NCI-H2227 treated with DMSO at 0.1 percent for 48 hours (cell line): ENCODE data around the gene EPC1.
"Not testable (repeated sequence)": the region's sequence is repeated elsewhere in the genome, so short reads cannot be mapped to it uniquely, and the experiment has no call there.

Source experiments
- DNase-seq: peaks from one replicate; lab custom pipeline; 2025; lab: John Stamatoyannopoulos, UW

The EPC1 gene

GRCh38 chr10:32271617-32272016 lies 75.3 kb downstream of the EPC1 start:
- no peak for DNase-seq

DNA sequence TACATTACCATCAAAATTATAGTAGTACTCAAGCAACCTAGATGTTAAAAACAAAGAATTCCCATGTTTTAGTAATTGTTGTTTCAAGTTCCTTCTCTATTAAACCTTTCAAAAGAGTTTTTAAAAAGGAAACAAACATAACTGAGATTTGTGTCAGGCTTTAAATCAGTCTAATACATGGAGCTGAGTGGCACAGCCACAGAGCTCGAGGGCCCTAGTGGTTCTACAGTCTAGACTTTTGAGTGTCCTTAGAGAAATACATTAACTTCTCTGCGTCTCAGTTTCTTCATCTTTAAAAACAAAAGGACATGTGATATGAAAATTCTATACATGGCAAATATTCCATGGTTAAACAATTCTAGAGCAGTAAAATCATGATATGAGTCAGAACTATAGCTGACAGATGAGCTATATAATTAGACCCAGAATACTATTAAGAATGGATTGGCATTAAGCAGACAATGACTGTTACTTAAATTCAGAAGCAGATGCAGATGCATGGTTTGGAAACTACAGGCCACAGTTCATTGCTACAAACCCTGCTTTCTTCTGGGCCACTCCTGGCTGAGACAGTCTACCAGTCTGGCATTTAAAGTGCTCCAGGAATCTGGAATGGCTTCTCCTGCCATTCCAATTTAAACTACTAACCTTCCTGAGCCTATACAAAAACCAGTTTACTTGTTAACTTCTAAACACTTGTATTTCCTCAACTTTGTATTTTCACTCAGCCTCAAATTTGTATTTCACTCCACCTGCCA lies 77.4 kb downstream of the EPC1 start:
- no peak for DNase-seq

- no peak for DNase-seq
Measured at GRCh38 chr10:32268788-32269187, 78.2 kb downstream of the EPC1 start.

DNA sequence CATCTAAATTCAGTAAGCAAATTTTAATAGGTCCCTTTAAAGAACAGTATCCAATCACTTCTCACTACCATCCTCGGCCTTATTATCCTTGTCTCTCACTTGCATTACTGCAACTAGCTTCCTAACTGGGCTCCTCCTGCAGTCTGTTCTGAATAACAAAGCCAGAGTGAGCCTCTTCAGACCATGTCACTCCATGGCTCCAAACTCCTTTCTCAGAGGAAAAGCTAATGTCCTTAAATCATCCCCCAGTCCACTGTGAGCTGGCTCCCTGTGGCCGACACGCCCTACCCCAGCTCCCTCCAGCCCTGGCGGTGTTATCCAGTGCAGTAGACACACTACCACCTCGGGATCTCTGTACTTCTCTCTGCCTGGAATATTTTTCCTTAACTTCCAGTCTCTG lies 80.0 kb downstream of the EPC1 start:
- no peak for DNase-seq

DNA sequence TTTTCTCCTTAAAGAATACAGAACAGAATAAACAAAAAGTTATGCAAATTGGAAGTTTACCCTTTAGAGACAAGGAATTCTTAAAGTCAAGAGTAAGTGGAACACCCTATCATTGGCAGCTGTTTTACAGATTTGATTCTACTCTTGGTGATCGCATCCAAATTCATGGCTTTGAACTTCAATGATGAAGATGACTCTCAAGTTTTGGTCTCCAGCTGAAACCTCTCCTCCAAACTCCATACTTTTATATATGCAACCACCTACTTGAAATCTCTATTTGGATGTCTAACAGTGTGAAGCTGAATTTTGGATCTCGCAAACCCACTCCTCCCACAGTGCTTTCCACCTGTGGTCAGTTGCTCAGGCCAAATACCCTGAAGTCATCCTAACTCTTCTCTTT lies 80.4 kb downstream of the EPC1 start:
- DNase-seq, result no peak

DNA sequence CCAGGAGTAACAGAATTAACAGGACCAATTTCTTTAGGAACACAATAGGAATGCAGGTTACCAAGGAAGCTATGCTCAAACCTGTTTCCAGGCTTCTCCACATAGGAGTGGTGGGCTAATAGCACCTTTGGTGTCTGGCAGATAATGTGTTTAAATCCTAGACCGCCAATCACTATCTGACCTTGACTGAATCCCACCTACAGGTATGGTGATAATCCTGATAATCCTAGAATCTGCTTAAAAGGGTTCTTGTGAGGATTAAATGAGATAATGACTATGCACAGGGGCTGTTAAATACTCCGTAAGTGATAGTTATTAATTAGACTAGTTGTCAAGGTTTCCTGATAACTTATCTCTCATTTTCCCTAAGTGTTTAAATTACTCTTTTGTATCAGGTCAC lies 81.2 kb downstream of the EPC1 start:
- no peak for DNase-seq

DNA sequence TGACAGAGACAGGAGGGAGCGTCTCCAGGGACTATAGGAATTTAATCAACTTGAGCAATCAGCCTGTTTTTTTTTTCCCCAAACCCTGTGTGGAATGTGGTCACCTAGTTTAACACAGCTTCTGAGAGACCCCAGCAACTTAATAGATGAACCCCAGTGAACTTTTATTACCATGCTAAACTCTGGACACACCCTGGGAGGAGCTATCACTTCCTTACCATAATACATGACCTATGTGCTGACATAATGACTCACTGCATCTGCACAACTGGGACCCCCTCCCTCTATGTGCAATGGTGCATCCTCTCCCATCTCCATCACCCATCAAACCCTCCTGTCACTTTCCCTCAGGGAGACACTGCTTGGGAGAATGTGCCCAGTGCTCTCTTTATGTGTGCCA lies 83.7 kb downstream of the EPC1 start:
- DNase-seq, result no peak

DNA sequence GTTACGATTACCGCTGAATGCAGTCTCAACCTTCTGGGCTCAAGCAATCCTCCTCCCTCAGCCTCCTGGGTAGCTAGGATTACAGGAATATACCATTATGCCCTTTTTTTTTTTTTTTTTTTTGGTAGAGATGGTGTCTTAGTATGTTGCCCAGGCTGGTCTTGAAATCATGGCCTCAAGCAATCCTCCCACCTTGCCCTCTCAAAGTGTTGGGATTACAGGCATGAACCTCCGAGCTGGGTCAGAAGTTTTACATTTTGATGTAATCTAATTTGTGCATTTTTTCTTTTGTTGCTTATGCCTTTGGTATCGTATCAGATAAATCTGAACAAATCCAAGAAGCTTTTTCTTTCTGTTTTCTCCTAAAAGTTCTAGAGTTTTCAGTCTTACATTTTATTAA lies 87.4 kb downstream of the EPC1 start:
- no peak for DNase-seq

GRCh38 chr10:32256613-32257437 lies 90.1 kb downstream of the EPC1 start:
- DNase-seq, result no peak

DNA sequence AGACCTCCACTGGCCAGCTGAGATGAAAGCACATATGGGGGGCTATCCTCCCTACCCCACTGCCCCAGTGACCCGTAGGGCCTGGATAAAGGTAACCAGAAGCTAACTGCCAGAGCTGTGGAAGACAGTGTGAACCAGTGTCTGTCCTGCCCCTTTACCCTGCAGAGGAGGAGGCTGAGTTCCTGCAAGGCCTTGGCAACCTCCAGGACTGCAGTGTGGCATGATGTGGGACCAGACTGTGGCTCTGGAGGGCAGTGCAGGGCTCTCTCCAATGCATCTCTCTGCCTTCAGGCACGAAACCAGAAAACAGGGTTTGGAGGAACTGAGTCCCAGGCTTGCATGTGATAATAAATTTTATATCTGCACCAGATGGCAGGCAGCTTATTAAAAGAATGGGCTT lies 93.1 kb downstream of the EPC1 start:
- no peak for DNase-seq

GRCh38 chr10:32253276-32253675 lies 93.7 kb downstream of the EPC1 start:
- no peak for DNase-seq

DNA sequence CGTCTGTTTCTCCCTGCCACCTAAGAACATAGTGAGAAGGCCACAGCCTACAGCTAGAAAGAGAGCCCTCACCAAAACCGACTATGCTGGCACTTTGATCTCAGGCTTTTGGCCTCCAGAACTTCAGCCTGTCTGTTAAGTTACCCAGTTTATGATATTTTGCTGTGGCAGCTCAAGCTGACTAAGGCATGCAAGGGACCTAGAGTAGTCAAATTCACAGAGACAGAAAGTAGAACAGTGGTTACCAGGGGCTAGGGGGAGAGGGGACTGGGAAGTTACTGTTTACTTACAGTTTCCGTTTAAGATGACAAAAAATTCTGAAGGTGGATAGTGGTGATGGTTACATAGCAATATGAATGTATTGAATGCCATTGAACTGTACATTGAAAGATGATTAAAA lies 96.5 kb downstream of the EPC1 start:
- DNase-seq, result not testable (repeated sequence)

GRCh38 chr10:32246685-32247084 lies 100.3 kb downstream of the EPC1 start:
- no peak for DNase-seq

- no peak for DNase-seq
Measured at GRCh38 chr10:32245760-32246159, 101.2 kb downstream of the EPC1 start.

- DNase-seq, result no peak
Measured at GRCh38 chr10:32244421-32245207, 102.3 kb downstream of the EPC1 start.

- DNase-seq, result no peak
Measured at GRCh38 chr10:32244011-32244410, 102.9 kb downstream of the EPC1 start.

DNA sequence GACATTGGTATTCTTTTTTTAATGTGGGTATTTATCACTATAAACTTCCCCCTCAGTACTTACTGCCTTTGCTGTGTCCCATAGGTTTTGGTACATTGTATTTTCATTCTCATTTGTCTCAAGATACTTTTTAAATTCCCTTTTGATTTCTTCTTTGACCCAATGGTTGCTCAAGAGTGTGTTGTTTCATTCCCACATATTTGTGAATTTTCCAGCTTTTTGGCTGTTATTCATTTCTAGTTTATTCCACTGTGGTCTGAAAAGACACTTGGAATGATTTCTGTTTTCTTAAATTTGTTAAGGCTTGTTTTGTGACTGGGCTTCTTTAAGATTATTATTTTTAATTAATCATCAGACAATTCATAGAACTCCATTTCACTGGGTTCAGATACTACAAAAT lies 105.0 kb downstream of the EPC1 start:
- DNase-seq, result no peak

DNA sequence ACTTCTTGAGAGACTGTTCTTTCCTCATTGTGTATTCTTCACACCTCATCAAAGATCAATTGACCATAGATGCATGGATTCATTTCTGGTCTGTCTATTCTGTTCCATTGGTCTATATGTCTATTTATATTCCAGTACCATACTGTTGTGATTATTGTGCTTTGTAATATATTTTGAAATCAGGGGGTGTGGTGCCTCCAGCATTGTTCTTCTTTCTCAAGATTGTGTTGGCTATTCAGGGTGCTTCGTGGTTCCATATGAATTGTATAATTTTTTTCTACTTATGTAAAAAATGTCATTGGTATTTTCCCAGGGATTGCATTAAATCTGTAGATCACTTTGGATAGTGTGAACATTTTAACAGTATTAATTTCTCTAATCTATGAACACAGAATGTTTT lies 106.5 kb downstream of the EPC1 start:
- no peak for DNase-seq

GRCh38 chr10:32239769-32240168 lies 107.2 kb downstream of the EPC1 start:
- no peak for DNase-seq

DNA sequence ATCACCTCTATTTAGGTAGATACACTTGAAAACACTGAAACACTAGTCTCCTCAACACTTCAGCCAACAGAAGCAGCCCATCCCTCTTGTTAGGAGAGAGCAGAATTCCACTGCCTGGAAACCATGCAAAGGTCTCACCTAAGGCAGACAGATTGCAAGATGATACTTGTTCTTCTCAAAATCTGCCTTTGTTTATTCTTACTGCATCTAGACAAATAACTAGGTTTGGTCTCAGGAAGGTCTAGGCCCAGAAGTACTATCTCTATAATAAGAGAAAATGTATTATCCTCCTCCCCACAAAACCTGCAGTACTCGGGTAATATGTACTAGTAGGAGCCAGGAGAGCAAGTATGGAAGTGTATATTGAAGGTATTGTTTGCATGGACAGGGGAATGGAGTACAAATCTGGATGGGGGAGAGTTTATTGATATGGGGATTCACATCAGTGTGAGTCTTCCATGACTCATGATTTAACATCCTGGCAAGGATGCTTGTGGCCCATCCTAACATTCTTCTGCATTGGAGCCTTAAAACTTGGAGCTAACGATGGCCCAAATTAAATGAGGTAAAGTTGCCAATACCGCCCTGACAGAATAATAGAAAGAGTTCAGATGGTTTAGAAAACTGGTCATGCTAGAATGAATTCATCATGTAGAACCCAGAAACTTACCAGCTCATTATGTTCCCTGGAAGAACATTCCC lies 109.2 kb downstream of the EPC1 start:
- DNase-seq, result no peak

DNA sequence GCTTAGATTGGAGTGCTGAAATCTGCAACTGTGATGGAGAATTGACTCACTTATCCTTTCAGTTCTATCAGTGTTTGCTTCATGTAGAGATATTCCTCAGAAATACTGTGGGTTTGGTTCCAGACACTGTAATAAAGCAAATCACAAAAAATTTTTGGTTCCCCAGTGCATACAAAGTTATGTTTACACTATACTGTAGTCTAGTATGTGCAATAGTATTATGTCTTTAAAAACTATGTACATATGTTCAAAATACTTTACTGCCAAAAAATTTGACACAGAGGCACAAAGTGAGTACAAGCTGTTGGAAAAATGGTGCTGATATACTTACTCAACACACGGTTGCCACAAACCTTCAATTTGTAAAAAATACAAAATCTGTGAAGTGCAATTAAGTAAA lies 112.5 kb downstream of the EPC1 start:
- no peak for DNase-seq

DNA sequence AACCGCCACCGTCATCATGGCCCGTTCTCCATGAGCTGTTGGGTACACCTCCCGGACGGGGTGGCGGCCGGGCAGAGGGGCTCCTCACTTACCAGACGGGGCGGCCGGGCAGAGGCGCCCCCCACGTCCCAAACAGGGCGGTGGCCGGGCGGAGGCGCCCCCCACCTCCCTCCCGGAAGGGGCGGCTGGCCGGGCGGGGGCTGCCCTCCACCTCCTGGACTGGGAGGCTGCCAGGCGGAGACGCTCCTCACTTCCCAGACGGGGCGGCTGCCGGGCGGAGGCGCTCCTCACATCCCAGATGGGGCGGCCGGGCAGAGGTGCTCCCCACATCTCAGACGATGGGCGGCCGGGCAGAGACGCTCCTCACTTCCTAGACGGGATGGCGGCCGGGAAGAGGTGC lies 113.6 kb downstream of the EPC1 start:
- DNase-seq, result not testable (repeated sequence)
